Panc1 (cell line): Measurements from ENCODE around the gene FAM98C. TPM values are rescaled to one million over a fixed set of nuclear protein-coding genes. Genes with fewer than 3 reads are reported as not detected.
A peak's percentile ranks its signal among the peaks of the same experiment; 100 is the strongest.

Experiments
- ATAC-seq: fragments of 200-7000 bp; cut with Tn5 transposase; 2 replicates; pipeline ENCODE4 v1.9.1; 2020; ENCODE audit warnings: mild to moderate bottlenecking, moderate library complexity
- BruUV-seq: library from RNA; stranded (reverse); fragments of 400-500 nt; replicated peaks from 2 replicates; lab custom pipeline; 2021; lab: Mats Ljungman, UMichigan
- CTCF ChIA-PET: fragments of 300-600 bp; sonication (Branson Sonifier 250); formaldehyde crosslinking; loops from one replicate; lab custom pipeline; 2022; ENCODE audit warnings: antibody characterized with exemption; lab: Charles Lee
- POLR2A ChIA-PET: fragments of 300-600 bp; sonication (Branson Sonifier 250); formaldehyde crosslinking; loops from one replicate; lab custom pipeline; 2022; ENCODE audit warnings: antibody characterized with exemption; lab: Charles Lee
- DNase-seq: peaks from one replicate; pipeline ENCODE4 v3.0.0-alpha.2; 2010; ENCODE audit warnings: low read depth, low spot score
- H3K27ac ChIP-seq: 2 replicates; pipeline ENCODE4 v1.5.1; 2011; ENCODE audit warnings: mild to moderate bottlenecking, low read length, inconsistent platforms
- H3K27me3 ChIP-seq: fragments of 200-500 bp; sonication (Bioruptor generic); 2 replicates; pipeline ENCODE4 v1.6.0; 2014; ENCODE audit warnings: low read length, inconsistent platforms; ENCODE audit not compliant: control insufficient read depth, insufficient read depth
- H3K36me3 ChIP-seq: fragments of 200-500 bp; sonication (Bioruptor generic); 2 replicates; pipeline ENCODE4 v1.5.1; 2014; ENCODE audit warnings: inconsistent platforms, mild to moderate bottlenecking, low read length, moderate library complexity; ENCODE audit not compliant: control insufficient read depth, insufficient read depth
- H3K4me1 ChIP-seq: 2 replicates; pipeline ENCODE4 v1.5.1; 2011; ENCODE audit warnings: inconsistent platforms, mild to moderate bottlenecking, low read length, moderate library complexity; ENCODE audit not compliant: control insufficient read depth, insufficient read depth
- H3K4me3 ChIP-seq, 2 experiments: 2 replicates each; pipeline ENCODE4 v1.5.1; 2011 to 2012; ENCODE audit warnings: low read depth in 2 of 2, low read length in 2 of 2, mild to moderate bottlenecking in 2 of 2, inconsistent platforms in 1 of 2, moderate library complexity in 1 of 2
- H3K9me3 ChIP-seq: fragments of 200-500 bp; sonication (Bioruptor generic); 2 replicates; pipeline ENCODE4 v1.5.1; 2014; ENCODE audit warnings: low read depth, mild to moderate bottlenecking, inconsistent platforms, low read length, moderate library complexity; ENCODE audit not compliant: control insufficient read depth, insufficient read depth
- CTCF ChIP-seq: fragments of 450-650 bp; IDR thresholded peaks from 2 replicates; pipeline ENCODE4 v1.5.1; 2017; ENCODE audit warnings: mild to moderate bottlenecking
- POLR2AphosphoS5 ChIP-seq: IDR thresholded peaks from 2 replicates; pipeline ENCODE4 v1.6.1; 2012; ENCODE audit warnings: mild to moderate bottlenecking, low read depth, low read length, moderate library complexity
- REST ChIP-seq, 2 experiments: IDR thresholded peaks; 2 replicates each; pipeline ENCODE4 v1.6.1; 2011 to 2012; ENCODE audit warnings: low read depth in 2 of 2, control low read depth in 1 of 2, low read length in 1 of 2, mild to moderate bottlenecking in 1 of 2, moderate library complexity in 1 of 2; ENCODE audit not compliant: insufficient read depth in 1 of 2
- SIN3A ChIP-seq: IDR thresholded peaks from 2 replicates; pipeline ENCODE4 v1.6.1; 2012; ENCODE audit warnings: low read depth, mild to moderate bottlenecking, low read length, moderate library complexity, borderline replicate concordance; ENCODE audit not compliant: insufficient read depth
- TCF7L2 ChIP-seq: IDR thresholded peaks from 2 replicates; pipeline ENCODE4 v1.6.1; 2011; ENCODE audit warnings: mild to moderate bottlenecking, low read depth, low read length, inconsistent platforms
- in situ Hi-C: cut with HindIII; loops from 2 replicates; pipeline ENCODE4 v1.10.0; 2016; ENCODE audit warnings: low sequenced_read_pairs, low pct_unique_long_range_greater_than_20kb
- intact Hi-C: fragments of 100-400 bp; cut with micrococcal nuclease; formaldehyde crosslinking; loops from one replicate; pipeline ENCODE4 v1.10.0; 2022; ENCODE audit not compliant: unreplicated experiment
- total RNA-seq: library from RNA; stranded (reverse); gene quantifications from one replicate; pipeline ENCODE4 v1.2.1, GENCODE V29; 2021; ENCODE audit not compliant: unreplicated experiment

FAM98C gene
- total RNA-seq, 1 experiment from 2014 or later: 24.7 TPM

DNA sequence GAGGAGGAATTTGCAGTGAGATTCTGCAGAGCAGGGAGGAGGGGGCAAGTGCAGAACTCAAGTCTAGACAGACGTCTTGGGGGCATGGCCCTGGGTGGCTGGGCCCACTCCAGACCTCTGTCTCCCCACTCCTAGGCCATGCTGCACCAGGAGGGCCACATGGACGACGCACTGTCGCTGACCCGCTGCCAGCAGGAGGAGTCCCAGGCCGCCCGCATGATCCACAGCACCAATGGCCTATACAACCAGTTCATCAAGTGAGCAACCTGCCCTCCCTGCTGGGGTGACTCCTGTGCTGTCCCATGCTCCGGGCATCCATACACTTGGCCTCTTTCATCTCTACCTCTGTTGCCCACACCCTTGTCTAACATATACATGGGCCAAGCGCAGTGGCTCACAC, 48.7 kb downstream of the FAM98C start:
- Histone ChIP-seq H3K4me3 (no peak overlapping the region), H3K36me3 (no peaks in the 10 kb centered on the region), H3K4me1 (no peaks in the 10 kb centered on the region), H3K27ac (no peak overlapping the region), H3K9me3 (no peaks in the 10 kb centered on the region), H3K27me3 (no peaks in the 10 kb centered on the region)
- ChIA-PET POLR2A (no interaction called here), CTCF (no interaction called here)
- in situ Hi-C loops (no loop called here), intact Hi-C loops (no loop called here)
- ATAC-seq (peak; percentile 44; the same call in 1 of the 2 replicates), DNase-seq (no peak)
- TF ChIP-seq SIN3A (no peak), REST (IDR thresholded peaks at IDR 0.05; ENCODE audit: insufficient read depth in 1 of 2, low read depth in 2 of 2, low read length in 1 of 2) (no peak), POLR2AphosphoS5 (no peak), CTCF (no peak), TCF7L2 (no peak)
- no TSS peak for BruUV-seq

DNA sequence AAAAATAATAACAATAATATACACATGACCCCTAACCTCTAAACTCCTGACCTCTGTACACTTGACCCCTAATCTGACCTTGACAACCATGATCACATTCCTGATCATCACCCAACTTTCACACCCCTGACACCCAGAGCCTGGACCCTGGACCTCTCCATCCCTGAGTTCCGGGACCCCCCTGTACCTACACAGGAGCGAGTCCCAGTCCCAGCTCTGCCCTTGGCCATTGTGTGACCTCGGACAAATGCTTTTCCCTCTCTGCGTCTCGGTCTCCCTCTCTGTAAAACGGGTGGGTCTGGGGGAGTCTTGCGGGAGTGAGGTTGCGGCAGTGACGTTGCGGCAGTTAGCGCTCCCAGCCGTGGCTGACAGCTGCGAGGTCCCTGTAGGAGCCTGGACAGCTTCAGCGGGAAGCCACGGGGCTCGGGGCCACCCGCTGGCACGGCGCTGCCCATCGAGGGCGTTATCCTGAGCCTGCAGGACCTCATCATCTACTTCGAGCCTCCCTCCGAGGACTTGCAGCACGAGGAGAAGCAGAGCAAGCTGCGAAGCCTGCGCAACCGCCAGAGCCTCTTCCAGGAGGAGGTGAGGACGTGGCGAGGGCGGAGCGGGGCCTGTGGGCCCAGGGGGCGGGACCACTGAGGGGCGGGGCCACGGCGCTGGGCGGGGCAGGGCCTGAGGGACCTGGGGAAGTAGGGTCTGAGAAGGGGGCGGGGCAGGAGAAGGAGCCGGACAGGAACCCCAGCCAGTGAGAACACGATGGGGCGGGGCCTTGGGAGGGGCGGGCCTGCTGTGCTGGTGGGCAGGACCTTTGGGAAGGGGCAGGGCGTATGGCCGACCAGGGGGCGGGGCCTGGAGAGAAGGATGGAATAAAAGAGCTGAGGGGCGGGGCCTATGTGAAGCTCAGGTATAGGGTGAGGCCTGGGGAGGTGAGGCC, 49.8 kb downstream of the FAM98C start:
- POLR2A ChIA-PET: no interaction called here
- Histone ChIP-seq H3K27me3 (no peaks in the 10 kb centered on the region), H3K9me3 (no peaks in the 10 kb centered on the region), H3K4me1 (no peaks in the 10 kb centered on the region), H3K27ac (no peak overlapping the region), H3K36me3 (no peaks in the 10 kb centered on the region), H3K4me3 (no peak overlapping the region)
- TF ChIP-seq POLR2AphosphoS5 (no peak), TCF7L2 (no peak), REST (IDR thresholded peaks at IDR 0.05; ENCODE audit: insufficient read depth in 1 of 2, low read depth in 2 of 2, low read length in 1 of 2) (no peak), SIN3A (no peak), CTCF (no peak)
- CTCF ChIA-PET: interaction anchor here (1.0 kb wide), 1 partner anchor 50 kb away, joined by 5 read pairs; the partner anchor contains the start of gene FAM98C
- no TSS peak for BruUV-seq
- DNase-seq (no peak), ATAC-seq (peak; percentile 49)
- intact Hi-C loops: no loop called here
- in situ Hi-C loops: no loop called here
